IMR-90 (cell line): ENCODE results near the gene KAT2A.

Experiments
- CEBPB ChIP-seq: IDR thresholded peaks from 2 replicates; pipeline ENCODE4 v1.6.1; 2012; ENCODE audit warnings: low read depth, low read length, improper control_type of control experiment
- CHD1 ChIP-seq: IDR thresholded peaks from 2 replicates; pipeline ENCODE4 v1.6.1; 2012; ENCODE audit warnings: low read depth, low read length, improper control_type of control experiment
- FOS ChIP-seq: fragments of 150-350 bp; IDR thresholded peaks from 2 replicates; pipeline ENCODE4 v1.6.1; 2016; ENCODE audit warnings: low read depth, low read length
- MAZ ChIP-seq: IDR thresholded peaks from 2 replicates; pipeline ENCODE4 v1.6.1; 2012; ENCODE audit warnings: low read depth, mild to moderate bottlenecking, low read length, improper control_type of control experiment, moderate library complexity, borderline replicate concordance
- MXI1 ChIP-seq: IDR thresholded peaks from 2 replicates; pipeline ENCODE4 v1.6.1; 2012; ENCODE audit warnings: low read depth, mild to moderate bottlenecking, low read length, moderate library complexity, borderline replicate concordance
- POLR2A ChIP-seq: IDR thresholded peaks from 2 replicates; pipeline ENCODE4 v1.6.1; 2012; ENCODE audit warnings: mild to moderate bottlenecking, low read depth, low read length
- RAD21 ChIP-seq: IDR thresholded peaks from 2 replicates; pipeline ENCODE4 v1.6.1; 2012; ENCODE audit warnings: low read length, improper control_type of control experiment
- SMC3 ChIP-seq: fragments of 150-350 bp; IDR thresholded peaks from 2 replicates; pipeline ENCODE4 v1.6.1; 2016; ENCODE audit warnings: low read depth, mild to moderate bottlenecking, antibody characterized with exemption, low read length, moderate library complexity
- TF ChIP-seq, protein P1 (sequence below): fragments of 150-350 bp; IDR thresholded peaks from 2 replicates; pipeline ENCODE4 v1.6.1; 2017; ENCODE audit warnings: mild to moderate bottlenecking, antibody characterized with exemption, low read length, low read depth
- TF ChIP-seq, protein P2 (sequence below): conservative IDR thresholded peaks from 2 replicates; pipeline ENCODE4 v1.5.1; 2012; ENCODE audit warnings: mild to moderate bottlenecking, low read depth, low read length, improper control_type of control experiment
- TF ChIP-seq, protein P3 (sequence below): fragments of 150-350 bp; IDR thresholded peaks from 2 replicates; pipeline ENCODE4 v1.6.1; 2016; ENCODE audit warnings: low read depth, mild to moderate bottlenecking, low read length, moderate library complexity, borderline replicate concordance

DNA sequence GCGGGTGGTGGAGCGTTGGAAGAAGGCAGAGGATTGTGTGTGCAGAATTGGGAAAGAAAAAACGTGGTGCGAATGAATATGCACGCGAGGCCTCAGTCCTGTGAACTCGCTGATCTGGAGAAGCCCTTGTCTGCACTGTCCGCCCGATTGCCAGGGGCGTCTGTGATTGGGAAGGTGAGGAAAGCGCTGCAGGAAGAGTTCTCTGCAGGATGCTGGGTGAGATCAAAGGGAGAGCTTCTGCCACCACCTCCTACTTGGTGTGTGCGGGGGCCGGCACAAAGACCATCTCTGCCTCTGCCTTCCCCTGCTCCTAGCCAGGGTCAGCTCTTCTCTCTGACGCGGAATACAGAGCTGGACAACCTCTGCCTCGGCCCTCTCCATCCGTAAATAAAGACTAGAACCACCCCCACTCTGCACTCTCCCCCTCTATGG lies 34.5 kb upstream of the KAT2A start:
- TF ChIP-seq, protein P1, sequence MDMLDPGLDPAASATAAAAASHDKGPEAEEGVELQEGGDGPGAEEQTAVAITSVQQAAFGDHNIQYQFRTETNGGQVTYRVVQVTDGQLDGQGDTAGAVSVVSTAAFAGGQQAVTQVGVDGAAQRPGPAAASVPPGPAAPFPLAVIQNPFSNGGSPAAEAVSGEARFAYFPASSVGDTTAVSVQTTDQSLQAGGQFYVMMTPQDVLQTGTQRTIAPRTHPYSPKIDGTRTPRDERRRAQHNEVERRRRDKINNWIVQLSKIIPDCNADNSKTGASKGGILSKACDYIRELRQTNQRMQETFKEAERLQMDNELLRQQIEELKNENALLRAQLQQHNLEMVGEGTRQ = no peak
- TF ChIP-seq POLR2A = no peak
- TF ChIP-seq, protein P2, sequence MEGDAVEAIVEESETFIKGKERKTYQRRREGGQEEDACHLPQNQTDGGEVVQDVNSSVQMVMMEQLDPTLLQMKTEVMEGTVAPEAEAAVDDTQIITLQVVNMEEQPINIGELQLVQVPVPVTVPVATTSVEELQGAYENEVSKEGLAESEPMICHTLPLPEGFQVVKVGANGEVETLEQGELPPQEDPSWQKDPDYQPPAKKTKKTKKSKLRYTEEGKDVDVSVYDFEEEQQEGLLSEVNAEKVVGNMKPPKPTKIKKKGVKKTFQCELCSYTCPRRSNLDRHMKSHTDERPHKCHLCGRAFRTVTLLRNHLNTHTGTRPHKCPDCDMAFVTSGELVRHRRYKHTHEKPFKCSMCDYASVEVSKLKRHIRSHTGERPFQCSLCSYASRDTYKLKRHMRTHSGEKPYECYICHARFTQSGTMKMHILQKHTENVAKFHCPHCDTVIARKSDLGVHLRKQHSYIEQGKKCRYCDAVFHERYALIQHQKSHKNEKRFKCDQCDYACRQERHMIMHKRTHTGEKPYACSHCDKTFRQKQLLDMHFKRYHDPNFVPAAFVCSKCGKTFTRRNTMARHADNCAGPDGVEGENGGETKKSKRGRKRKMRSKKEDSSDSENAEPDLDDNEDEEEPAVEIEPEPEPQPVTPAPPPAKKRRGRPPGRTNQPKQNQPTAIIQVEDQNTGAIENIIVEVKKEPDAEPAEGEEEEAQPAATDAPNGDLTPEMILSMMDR = no peak
- TF ChIP-seq FOS = no peak
- TF ChIP-seq MAZ = no peak
- no peak for TF ChIP-seq CHD1
- TF ChIP-seq CEBPB = no peak
- TF ChIP-seq, protein P3, sequence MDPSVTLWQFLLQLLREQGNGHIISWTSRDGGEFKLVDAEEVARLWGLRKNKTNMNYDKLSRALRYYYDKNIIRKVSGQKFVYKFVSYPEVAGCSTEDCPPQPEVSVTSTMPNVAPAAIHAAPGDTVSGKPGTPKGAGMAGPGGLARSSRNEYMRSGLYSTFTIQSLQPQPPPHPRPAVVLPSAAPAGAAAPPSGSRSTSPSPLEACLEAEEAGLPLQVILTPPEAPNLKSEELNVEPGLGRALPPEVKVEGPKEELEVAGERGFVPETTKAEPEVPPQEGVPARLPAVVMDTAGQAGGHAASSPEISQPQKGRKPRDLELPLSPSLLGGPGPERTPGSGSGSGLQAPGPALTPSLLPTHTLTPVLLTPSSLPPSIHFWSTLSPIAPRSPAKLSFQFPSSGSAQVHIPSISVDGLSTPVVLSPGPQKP = no peak
- no peak for TF ChIP-seq SMC3
- TF ChIP-seq RAD21 = no peak
- no peak for TF ChIP-seq MXI1
